ENCODE measurements around the gene WWTR1. TPM values are rescaled to one million over a fixed set of nuclear protein-coding genes. Genes with fewer than 3 reads are reported as not detected.

The WWTR1 gene
- total RNA-seq, 1 experiment from 2014 or later, result 32.8 TPM

- DNase-seq (ENCODE audit: low read depth), result no peak
Observed at GRCh38 chr3:149593418-149594160, 64.2 kb downstream of the WWTR1 start.

DNA sequence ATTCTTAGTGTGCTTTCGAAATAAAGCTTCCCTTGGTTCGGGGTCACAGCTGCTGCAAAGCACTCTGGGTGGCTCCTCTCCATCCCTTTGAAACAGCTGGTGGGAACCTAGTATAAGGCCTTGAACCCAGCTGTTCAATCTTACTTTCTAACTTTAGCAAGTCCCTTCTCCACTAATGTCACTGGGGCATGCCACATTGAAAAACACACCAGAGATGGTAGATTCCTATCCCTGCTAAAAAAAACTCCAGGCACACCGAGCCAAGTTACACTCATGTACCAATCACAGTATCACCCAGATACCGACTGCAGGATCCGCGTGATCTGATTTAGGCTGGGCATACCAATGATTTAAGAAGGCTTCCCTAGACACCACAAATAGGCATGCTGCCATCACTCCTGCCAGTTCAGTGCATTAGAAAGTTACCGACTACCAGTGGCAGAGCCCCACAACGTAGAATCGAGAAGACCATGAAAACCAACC lies 65.0 kb downstream of the WWTR1 start:
- no peak for DNase-seq (ENCODE audit: low read depth)

DNA sequence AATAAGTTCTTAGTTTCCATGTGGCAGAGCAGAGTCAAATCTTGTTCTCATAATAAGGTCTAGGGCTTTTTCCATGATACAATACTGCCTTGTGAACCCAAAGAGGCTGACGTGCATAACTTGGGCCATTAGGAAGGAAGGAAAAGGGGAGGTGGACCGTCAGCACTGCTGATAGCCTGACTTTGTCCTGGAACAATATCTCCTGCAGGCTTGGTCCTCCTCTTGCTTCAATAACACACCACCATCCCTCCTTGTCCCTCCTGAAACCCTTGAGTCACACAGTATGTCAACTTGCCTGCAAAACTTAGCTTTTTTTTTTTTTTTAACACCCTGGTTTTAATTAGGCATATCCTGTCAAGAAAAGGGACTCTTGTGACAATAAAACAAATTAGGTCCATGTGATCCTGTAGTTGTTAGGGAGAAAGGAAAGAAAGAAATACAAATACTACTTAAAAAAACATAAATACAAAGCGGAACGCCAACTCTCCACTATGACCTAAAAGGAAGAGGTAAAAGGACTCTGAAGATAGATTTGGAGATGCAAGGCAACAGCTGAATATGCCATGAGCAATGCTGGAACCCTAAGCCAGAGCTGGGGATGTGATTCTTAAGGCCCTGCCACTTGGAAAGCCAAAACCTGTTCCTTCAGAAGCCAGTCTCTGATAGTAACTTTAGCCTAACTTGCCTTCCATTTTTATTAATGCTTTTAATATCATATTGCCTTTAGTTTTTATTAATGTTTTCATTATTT lies 67.0 kb downstream of the WWTR1 start:
- DNase-seq (ENCODE audit: low read depth), result no peak

DNA sequence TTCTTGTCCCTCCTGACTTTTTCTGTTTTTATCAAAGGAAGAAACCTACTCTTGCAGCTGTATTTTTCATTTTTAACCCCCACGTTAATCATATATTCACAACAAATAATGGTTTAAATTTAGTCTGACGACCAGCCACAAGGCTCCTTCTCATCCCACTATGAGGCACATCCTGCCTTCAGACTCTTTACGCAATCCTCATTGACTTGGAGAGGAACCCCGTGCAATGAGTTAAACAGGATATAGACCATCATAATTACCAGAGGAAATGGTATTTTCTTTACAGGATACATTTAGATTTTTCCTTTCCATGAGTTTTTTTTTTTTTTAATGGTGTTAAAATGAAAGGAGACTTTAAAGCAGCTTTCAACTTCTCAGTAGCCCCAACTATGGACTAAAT lies 68.5 kb downstream of the WWTR1 start:
- peak; percentile 77 for DNase-seq (ENCODE audit: low read depth)

DNA sequence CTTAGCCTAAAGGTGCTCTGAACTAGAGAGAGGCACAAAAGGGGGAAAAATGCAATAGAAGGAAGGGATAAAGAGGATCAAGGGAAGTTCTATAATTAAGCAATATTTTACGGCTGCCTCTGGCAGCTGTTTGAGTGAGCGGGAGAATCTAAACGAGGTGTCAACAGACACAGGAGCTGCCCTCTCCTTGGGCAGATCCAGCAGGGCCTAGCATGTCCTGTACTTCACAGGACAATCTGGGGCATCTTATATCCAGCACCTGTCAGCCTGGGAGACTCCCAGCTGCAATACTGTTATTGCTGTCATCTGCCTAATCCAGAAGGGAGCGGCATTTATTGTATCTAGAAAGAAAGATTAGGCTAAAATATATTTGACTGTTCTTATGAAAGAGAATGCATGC lies 68.9 kb downstream of the WWTR1 start:
- no peak for DNase-seq (ENCODE audit: low read depth)

DNA sequence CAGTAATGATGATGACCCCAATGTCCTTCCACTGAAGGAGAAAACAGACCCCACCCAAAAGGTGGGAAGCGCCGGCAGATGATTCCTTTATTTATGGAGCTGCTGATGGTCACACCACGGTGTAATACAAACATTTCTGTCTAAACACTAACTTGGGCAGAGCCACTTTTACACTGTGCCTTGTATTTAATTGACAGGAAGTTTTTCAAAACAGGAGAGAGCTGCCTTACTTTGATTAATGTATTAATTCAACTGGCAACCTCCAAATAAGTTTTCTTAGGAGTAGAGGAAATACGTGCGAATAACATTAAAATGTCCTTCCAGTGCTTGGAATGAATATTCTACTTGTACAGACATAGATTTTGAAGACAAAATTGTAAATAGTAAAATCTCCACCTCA lies 70.4 kb downstream of the WWTR1 start:
- no peak for DNase-seq (ENCODE audit: low read depth)

GRCh38 chr3:149586871-149587270 lies 71.0 kb downstream of the WWTR1 start:
- peak; percentile 68 for DNase-seq (ENCODE audit: low read depth)

DNA sequence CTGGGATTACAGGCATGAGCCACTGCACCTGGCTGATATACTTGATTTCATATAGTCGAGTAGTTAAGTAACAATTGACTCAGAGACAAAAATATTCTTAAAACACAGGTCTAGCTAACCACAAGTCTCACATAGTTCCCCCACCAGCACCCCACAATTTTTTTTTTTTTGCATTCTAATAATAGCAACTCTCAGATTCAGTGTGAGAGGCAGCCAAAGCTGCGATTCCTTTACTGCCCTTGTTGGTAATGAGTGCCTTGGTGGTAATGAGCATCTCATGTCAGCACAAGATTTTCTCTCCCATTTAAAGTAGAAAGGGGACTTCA lies 72.5 kb downstream of the WWTR1 start:
- no peak for DNase-seq (ENCODE audit: low read depth)

GRCh38 chr3:149583921-149584635 lies 73.7 kb downstream of the WWTR1 start:
- DNase-seq (ENCODE audit: low read depth), result no peak

DNA sequence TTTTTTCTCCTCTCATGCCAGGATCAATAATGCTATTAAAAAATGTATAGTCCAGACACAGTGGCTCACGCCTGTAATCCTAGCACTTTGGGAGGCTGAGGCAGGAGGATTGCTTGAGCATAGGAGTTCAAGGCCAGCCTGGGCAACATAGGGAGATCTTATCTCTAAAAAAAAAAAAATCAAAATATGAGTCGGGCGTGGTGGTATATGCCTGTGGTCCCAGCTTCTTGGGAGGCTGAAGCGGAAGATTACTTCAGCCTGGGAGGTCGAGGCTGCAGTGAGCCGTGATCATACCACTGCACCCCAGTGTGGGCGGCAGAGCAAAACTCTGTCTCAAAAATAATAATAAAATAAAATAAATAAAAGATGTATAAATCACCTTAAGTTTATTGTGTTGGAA lies 75.4 kb downstream of the WWTR1 start:
- DNase-seq (ENCODE audit: low read depth), result peak; percentile 64

DNA sequence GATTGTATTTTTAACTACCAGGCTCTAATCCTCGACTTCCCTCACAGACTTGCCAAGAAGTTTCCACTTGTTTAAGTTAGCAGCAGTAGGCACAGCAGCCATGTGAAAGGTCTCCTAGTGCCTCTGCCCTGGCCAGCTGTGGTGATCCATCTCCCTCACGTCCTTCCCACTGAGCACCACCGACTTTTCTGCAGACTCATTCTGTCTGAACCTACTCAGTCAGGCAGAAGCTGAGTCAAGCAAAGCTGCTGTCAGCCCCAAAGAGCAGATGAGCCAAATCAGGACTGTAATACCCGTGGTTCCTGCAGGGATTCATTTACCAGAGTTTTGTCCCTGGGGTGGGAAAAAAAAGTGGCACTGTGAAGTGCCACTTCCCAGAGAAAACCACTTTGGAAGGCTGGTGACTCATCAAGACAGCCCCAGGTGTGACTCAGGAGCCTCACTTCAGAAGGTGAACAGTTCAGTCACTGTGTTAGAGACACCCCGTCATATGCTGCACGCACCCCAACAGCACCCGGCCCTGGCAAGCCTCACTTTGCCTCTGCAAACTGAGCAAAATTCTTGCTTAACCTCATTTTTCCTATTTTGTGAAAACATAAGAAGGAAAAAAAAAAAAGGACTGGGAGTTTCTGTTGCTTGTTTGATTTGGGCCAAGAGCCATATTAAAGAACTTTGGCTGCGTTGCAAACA lies 76.0 kb downstream of the WWTR1 start:
- DNase-seq (ENCODE audit: low read depth), result peak; percentile 95

DNA sequence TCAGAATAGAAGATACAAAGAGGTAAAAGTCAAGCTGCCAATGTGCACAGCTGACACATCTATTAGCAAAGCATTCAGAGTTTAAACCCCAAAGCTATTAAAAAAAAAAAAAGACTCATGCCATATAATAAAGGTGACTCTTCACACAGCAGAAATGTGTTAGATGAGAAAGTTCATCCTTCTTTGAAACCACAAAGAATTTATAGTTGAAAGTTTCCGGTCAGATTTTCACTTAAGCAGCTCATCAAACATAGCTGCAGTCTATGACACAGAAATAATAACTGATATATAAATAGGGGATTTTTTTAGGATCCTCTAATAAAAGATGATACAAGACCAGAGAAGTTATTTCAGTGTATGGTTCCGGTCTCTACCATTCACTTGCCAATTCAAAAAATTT lies 76.6 kb downstream of the WWTR1 start:
- DNase-seq (ENCODE audit: low read depth), result peak; percentile 41

GRCh38 chr3:149579838-149580542 lies 77.8 kb downstream of the WWTR1 start:
- peak; percentile 66 for DNase-seq (ENCODE audit: low read depth)

DNA sequence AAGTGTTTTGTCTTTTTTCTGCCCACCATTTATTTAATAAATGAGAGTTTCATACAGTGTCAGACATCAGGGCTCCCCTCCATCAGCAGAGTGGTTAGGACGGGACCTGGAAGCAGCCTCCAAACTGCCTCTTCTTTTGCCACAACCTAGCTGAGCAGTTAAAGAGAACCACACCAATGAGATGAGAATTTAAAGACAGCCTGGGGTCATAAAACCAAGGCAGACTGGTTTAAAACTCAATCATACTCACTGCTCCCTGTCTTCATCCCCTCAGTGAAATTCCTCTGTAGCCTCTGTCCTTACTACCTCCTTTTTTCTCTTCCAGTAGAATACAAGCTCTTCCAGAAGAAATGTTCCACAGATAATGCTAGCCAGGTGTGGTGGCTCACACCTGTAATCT lies 78.7 kb downstream of the WWTR1 start:
- no peak for DNase-seq (ENCODE audit: low read depth)

- no peak for DNase-seq (ENCODE audit: low read depth)
Observed at GRCh38 chr3:149577801-149578200, 80.0 kb downstream of the WWTR1 start.

DNA sequence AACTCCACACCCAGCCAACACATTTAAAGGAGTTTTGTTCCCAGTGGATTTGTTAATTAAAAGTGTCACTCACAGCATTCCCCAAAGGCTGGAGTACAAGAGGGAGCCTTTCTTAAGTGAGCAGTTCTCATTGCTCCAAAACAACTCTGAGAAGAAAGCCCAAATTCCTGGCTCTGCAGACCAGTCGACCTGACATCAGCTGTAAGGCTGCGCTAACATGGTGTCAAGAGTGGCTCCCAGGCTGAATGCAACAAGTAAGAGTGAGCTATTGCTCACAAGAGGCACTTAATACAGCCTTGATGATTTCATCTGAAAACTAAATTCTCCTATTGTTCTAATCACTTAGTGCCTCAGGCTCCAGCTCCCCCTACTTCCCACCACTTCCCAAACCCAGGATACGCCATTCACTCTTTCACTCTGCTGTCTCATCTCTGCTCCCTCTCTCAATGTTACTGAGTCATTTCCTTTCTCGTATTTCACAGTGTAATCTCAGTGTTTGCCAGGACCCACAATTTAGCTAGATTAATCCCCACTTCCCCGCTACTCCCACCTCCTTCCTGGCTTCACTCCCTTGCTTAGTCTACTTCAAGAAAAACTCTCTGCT lies 81.8 kb downstream of the WWTR1 start:
- peak; percentile 98 for DNase-seq (ENCODE audit: low read depth)

GRCh38 chr3:149575213-149575960 lies 82.4 kb downstream of the WWTR1 start:
- DNase-seq (ENCODE audit: low read depth), result peak; percentile 95

- DNase-seq (ENCODE audit: low read depth), result peak; percentile 84
Observed at GRCh38 chr3:149572796-149573414, 84.9 kb downstream of the WWTR1 start.

- no peak for DNase-seq (ENCODE audit: low read depth)
Observed at GRCh38 chr3:149571381-149571780, 86.4 kb downstream of the WWTR1 start.

GRCh38 chr3:149570016-149570415 lies 87.8 kb downstream of the WWTR1 start:
- no peak for DNase-seq (ENCODE audit: low read depth)

Measured in Daoy (cell line).